Activated B cell treated with CpG ODN at 0.5 μM for 24 hours (primary cell): ENCODE results near the gene DBF4B. TPM values are rescaled to one million over a fixed set of nuclear protein-coding genes. Genes with fewer than 3 reads are reported as not detected.

Experiments
- ATAC-seq: fragments of 200-7000 bp; cut with Tn5 transposase; one replicate; pipeline ENCODE4 v1.10.0; 2021; ENCODE audit warnings: low read depth, mild to moderate bottlenecking, moderate library complexity
- CTCF ChIA-PET: fragments of 350-600 bp; sonication (Branson Sonifier 250); formaldehyde crosslinking; loops from one replicate; lab custom pipeline; 2021; ENCODE audit warnings: antibody characterized with exemption; lab: Charles Lee
- POLR2A ChIA-PET: fragments of 350-600 bp; sonication (Branson Sonifier 250); formaldehyde crosslinking; loops from one replicate; lab custom pipeline; 2021; ENCODE audit warnings: antibody characterized with exemption; lab: Charles Lee
- DNase-seq: peaks from one replicate; pipeline ENCODE4 v3.0.0; 2022
- H3K27ac Mint-ChIP-seq: one replicate; pipeline ENCODE4 v1.8.0; 2020; ENCODE audit warnings: mixed read lengths
- H3K27me3 Mint-ChIP-seq: one replicate; pipeline ENCODE4 v1.8.0; 2021; ENCODE audit warnings: mixed read lengths
- H3K36me3 Mint-ChIP-seq: one replicate; pipeline ENCODE4 v1.8.0; 2021; ENCODE audit warnings: low read depth, mixed read lengths
- H3K4me1 Mint-ChIP-seq: one replicate; pipeline ENCODE4 v1.8.0; 2021; ENCODE audit warnings: mixed read lengths
- H3K4me3 Mint-ChIP-seq: one replicate; pipeline ENCODE4 v1.8.0; 2020; ENCODE audit warnings: mild to moderate bottlenecking, mixed read lengths
- H3K9me3 Mint-ChIP-seq: one replicate; pipeline ENCODE4 v1.8.0; 2020; ENCODE audit warnings: mixed read lengths
- intact Hi-C: fragments of 100-400 bp; cut with micrococcal nuclease; formaldehyde crosslinking; loops from one replicate; pipeline ENCODE4 v1.15.1; 2024
- total RNA-seq: library from RNA; stranded (reverse); gene quantifications from 2 replicates; pipeline ENCODE4 v1.2.3, GENCODE V29; 2022
- TF ChIP-seq, protein P1 (sequence below): fragments of 200-600 bp; IDR thresholded peaks from one replicate; pipeline ENCODE4 v1.8.0; 2022; ENCODE audit warnings: antibody characterized with exemption, mild to moderate bottlenecking

The DBF4B gene
- total RNA-seq, 1 donor from 2014 or later = 13.8 TPM

DNA sequence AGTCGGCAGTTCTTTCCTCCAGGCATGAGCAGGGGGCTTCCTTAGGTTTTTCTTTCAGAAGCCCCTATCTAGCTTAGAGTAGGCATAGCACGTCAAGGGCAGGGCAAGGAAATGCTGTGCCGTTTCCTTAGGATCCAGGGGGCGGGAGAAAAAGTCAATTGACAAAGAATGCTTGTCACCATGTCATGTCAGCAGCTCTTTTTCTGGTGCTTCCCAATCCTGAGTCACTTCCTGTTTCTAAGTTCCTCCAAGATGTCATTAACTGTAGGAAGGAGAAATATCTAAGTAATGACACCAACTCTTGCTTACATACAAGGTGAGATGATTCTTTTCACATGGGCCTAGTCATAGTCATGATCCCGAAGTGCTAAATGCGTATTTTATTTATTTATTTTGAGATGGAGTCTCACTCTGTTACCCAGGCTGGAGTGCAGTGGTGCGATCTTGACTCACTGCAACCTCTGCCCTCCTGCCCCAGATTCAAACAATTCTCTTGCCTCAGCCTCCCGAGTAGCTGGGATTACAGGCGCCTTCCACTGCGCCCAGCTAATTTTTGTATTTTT, 86.5 kb downstream of the DBF4B start:
- no peak for DNase-seq
- intact Hi-C loops = no loop called here
- no peaks in the 10 kb centered on the region for H3K9me3 Mint-ChIP-seq
- no peaks in the 10 kb centered on the region for H3K27me3 Mint-ChIP-seq
- no peaks in the 10 kb centered on the region for H3K36me3 Mint-ChIP-seq
- H3K4me3 Mint-ChIP-seq = no peak overlapping the region
- no peak overlapping the region for H3K27ac Mint-ChIP-seq
- ATAC-seq = no peak
- ChIA-PET CTCF (interaction anchor here (1.1 kb wide), 1 partner anchor 15 kb away, joined by 3 read pairs; no protein-coding TSS in a partner anchor), POLR2A (no interaction called here)
- TF ChIP-seq, protein P1, sequence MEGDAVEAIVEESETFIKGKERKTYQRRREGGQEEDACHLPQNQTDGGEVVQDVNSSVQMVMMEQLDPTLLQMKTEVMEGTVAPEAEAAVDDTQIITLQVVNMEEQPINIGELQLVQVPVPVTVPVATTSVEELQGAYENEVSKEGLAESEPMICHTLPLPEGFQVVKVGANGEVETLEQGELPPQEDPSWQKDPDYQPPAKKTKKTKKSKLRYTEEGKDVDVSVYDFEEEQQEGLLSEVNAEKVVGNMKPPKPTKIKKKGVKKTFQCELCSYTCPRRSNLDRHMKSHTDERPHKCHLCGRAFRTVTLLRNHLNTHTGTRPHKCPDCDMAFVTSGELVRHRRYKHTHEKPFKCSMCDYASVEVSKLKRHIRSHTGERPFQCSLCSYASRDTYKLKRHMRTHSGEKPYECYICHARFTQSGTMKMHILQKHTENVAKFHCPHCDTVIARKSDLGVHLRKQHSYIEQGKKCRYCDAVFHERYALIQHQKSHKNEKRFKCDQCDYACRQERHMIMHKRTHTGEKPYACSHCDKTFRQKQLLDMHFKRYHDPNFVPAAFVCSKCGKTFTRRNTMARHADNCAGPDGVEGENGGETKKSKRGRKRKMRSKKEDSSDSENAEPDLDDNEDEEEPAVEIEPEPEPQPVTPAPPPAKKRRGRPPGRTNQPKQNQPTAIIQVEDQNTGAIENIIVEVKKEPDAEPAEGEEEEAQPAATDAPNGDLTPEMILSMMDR = no peak
- H3K4me1 Mint-ChIP-seq = no peaks in the 10 kb centered on the region

DNA sequence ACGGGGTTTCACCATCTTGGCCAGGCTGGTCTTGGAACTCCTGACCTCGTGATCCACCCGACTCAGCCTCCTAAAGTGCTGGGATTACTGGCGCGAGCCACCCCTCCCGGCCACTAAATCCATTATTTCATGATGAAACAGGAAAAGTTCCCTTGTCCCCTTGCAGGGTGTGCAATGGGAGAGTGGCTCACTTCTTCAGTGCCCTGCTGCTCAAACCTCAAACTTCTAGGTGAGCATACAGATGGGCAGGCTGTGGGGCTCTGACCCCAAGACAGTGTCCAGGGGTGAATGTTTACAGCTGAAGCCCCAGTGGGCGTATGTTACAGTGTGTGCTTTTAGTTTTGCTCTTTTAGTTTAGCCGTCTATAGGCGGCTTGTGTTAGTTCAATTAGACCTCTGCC, 87.0 kb downstream of the DBF4B start:
- ATAC-seq (no peak), DNase-seq (no peak)
- Mint-ChIP-seq H3K27me3 (no peaks in the 10 kb centered on the region), H3K9me3 (no peaks in the 10 kb centered on the region), H3K36me3 (no peaks in the 10 kb centered on the region), H3K27ac (no peak overlapping the region), H3K4me1 (no peaks in the 10 kb centered on the region), H3K4me3 (no peak overlapping the region)
- intact Hi-C loops = no loop called here
- ChIA-PET CTCF (no interaction called here), POLR2A (no interaction called here)
- TF ChIP-seq, protein P1 = no peak

GRCh38 chr17:44795928-44796327, 87.5 kb downstream of the DBF4B start:
- intact Hi-C loops = no loop called here
- Mint-ChIP-seq H3K27me3 (no peaks in the 10 kb centered on the region), H3K4me1 (no peaks in the 10 kb centered on the region), H3K36me3 (no peaks in the 10 kb centered on the region), H3K9me3 (no peaks in the 10 kb centered on the region), H3K27ac (no peak overlapping the region), H3K4me3 (no peak overlapping the region)
- POLR2A ChIA-PET = no interaction called here
- ATAC-seq (no peak), DNase-seq (no peak)
- TF ChIP-seq, protein P1 = no peak
- CTCF ChIA-PET = no interaction called here

- ATAC-seq = no peak
- intact Hi-C loops = no loop called here
- ChIA-PET CTCF (no interaction called here), POLR2A (no interaction called here)
- Mint-ChIP-seq H3K4me1 (no peaks in the 10 kb centered on the region), H3K4me3 (no peak overlapping the region), H3K9me3 (no peaks in the 10 kb centered on the region), H3K27ac (no peak overlapping the region), H3K36me3 (no peaks in the 10 kb centered on the region), H3K27me3 (no peaks in the 10 kb centered on the region)
- DNase-seq = no peak
- TF ChIP-seq, protein P1 = no peak
Measured at GRCh38 chr17:44796731-44797130, 88.3 kb downstream of the DBF4B start.

DNA sequence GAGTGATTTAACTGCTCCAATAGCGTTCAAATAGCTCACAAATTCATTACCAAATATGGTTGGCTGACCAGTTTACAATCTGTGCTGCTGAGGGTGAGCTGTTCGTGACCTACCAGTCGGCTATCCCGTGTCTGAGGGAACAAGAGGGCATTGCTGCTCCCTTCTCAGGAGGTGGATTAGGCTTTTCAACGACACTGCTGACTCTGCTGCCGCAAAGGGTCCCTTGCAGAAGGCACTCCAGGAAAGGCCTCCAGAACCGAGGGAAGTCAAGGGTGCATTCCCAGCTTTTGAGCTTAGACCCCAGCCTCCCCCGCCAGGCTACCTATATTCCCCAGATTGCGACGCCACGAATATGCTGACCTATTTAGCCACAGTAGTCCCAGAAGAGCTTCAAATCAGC, 89.3 kb downstream of the DBF4B start:
- Mint-ChIP-seq H3K9me3 (no peaks in the 10 kb centered on the region), H3K27ac (no peak overlapping the region), H3K27me3 (no peaks in the 10 kb centered on the region), H3K4me1 (no peaks in the 10 kb centered on the region), H3K4me3 (no peak overlapping the region), H3K36me3 (no peaks in the 10 kb centered on the region)
- ATAC-seq (no peak), DNase-seq (no peak)
- TF ChIP-seq, protein P1 = no peak
- POLR2A ChIA-PET = no interaction called here
- CTCF ChIA-PET = interaction anchor here (0.6 kb wide), 1 partner anchor 224 kb away, joined by 3 read pairs; no protein-coding TSS in a partner anchor
- intact Hi-C loops = no loop called here
